NCI-H1092 (cell line): ENCODE measurements around the gene PRSS27.
"Not testable (repeated sequence)": the region's sequence is repeated elsewhere in the genome, so short reads cannot be mapped to it uniquely, and the experiment has no call there.

Experiments
- DNase-seq: peaks from one replicate; lab custom pipeline; 2025; lab: John Stamatoyannopoulos, UW

PRSS27 gene

DNA sequence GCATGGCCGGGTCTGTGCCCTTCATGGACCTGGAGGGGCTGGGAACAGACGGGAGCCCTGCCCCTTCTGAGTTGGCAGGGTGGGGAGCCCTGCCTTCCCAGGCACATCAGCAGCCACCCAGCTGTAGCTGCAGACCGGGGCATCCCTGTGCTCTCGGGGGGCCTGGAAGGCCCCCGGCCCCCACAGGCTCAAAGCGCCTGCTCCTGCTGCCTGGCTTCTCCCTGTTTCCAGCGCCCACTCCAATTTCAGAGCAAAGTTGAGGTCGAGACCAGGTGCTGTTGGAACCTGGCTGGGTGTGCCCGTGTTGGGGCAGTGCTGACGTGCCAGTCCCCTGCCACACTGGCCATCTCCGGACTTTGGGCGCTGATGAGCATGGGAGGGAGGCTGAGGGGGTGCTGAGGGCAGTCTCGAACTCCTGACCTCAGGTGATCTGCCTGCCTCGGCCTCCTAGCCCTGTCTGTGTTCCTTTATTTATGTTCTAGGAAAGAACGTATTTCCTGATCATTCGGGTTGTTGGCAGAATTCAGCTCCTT, 4.9 kb upstream of the PRSS27 start:
- no peak for DNase-seq

DNA sequence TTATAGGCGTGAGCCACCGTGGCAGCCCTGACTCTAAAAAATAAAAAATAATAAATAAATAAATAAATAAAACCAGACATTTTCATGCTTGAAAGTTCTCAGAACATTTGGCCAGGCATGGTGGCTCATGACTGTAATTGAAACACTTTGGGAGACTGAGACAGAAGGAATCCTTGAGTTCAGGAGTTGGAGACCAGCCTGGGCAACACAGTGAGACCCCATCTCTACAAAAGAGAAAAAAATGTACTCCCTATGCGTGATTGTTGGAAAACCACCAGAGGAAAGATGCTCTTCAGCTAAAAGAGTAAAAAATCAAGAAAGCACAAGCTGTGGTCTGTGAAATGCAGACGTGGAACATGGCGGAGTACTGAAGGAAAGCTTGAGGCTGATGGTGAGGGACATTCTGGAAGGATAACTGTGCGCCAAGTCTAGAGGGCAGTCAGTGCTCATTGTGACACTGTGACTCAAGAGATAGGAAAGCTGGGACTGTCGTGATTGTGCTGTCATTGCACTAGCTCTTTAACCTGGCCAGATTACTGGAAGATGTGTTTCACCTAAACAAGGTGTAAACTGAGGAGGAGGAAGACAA, 4.2 kb upstream of the PRSS27 start:
- DNase-seq, result no peak

DNA sequence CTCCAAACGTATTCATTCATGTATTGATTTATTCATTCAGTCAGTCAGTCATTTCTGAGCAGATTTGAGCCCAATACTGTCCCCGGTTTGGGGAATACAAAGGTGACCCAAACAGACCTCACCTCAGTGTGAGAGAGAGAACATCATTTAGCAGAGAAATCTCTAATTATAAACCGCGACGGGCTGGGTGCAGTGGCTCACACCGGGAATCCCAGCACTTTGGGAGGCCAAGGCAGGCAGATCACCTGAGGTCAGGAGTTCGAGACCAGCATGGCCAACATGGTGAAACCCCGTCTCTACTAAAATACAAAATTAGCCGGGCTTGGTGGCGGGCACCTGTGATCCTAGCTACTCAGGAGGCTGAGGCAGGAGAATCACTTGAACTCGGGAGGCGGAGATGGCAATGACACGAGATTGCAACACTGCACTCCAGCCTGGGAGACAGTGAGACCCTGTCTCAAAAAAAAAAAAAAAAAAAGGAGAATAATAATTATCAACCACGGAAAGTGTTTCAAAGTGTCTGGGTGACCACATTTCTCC, 1.7 kb upstream of the PRSS27 start:
- not testable (repeated sequence) for DNase-seq

DNA sequence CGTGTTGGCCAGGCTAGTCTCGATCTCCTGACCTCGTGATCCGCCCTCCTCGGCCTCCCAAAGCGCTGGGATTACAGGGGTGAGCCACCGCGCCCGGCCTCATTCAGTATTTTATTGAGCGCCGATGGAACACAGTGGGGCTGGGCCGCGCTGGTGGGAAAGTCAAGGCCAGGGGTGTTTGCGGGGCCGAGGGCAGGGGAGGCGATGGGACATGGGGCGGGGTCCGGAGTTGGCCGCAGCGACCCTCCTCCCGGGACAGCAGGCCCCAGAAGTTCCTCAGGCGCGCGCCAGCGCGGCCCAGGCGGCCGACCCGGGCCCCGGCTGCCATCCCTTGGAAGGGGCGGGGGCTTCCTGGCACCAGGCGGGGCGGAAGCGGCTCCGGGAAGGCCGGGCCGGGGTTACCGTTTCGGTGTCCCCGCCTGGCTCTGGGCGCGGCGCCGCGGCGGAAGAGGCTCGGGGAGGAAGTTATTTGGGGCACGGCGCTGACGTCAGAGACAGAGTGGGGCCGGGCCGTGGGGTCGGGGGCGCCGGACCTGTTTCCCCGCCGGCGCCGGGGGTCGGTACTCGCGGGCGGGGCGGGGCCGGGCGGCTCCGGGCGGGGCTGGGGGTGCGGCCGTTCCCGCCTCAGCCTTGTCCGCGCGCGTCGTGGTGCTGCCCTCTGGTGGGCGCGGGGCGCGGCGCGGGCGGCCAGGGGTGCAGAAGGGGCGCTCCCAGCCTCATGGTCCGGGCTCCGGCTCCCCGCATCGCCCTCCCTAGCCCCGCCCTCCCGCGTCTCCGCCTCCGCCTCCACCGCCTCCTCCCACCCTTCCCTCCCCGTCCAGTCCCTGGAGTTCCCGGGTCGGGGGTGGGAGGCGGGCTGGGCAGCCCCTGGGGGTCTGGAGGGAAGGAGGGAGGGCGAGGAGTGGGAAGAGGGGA, 952 bp upstream of the PRSS27 start:
- peak; percentile 87 for DNase-seq

DNA sequence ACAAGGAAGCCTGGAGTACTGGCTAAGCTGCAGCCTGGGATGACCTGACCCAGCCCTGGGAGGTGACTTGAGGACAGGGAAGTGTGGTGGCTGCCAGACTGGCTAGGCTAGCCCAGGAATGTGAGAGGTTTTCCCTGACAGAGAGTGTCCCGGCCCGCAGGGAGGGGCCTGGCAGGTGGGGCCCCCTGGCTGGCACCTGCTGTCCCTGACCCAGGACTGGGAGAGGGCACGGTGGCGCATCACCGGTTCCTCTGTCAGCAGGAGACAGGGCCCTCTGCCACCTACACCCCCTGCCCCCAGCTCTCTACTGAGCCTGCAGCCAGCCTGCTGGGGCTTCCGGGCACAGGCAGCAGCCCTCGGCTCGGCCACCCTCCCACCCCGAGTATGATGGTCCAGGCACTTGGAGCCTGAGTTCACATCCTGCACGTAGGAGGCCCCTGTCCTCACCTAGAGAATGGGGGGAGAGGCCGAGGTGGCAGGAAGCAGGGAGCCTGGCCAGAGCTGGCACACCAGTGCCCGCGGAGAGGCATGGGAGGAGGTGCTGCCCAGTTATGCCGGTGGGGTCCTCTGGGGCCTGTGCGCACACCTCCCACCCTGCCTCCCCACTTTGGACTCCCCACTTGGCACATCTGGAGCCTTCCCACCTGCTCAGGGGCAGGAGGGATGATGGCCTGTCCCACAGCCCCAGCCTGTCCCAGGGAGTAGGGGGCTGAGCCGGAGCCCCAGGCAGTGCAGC, 528 bp downstream of the PRSS27 start:
- DNase-seq, result no peak

DNA sequence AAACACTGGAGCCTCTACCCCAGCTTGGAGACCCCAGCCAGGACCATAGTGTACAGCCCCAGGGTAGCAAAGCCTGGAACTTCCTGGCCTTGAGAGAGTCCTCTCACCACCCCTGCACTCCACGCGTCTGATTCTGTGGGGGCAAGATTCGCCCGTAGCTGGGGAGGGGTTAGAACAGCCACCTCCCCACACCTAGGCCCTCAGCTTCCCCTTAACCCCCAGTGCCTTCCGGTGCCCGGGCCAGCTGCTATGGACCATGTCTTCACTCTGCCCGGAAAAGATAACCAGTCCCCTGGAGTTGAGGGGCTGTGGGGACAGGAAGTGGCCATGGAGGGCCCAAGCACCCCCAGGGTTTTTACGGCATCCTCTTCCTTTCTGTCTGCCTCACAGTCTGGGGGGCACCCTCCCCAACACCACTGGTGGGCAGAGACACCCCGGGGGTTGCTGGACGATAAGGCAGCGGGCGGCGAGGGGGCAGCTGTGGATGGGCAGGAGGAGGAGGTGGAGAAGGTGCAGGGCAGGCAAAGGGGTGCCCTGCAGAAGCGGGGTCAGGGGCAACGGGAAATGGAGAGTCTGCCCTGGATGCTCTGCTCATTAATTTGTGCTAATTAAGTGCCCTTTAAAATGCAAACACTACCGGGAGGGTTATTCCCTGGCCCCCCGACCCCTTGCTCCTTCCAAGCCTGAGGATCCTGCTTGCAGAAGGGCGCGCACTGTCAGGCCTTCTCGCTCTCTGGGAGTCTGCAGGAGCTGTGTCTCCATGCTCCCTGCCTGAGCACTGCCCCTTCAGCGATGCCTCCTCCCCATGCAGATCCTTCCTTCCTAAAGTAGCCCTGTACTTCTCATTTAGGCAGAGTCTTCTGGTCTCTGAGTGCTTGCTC, 2.4 kb downstream of the PRSS27 start:
- DNase-seq, result no peak

DNA sequence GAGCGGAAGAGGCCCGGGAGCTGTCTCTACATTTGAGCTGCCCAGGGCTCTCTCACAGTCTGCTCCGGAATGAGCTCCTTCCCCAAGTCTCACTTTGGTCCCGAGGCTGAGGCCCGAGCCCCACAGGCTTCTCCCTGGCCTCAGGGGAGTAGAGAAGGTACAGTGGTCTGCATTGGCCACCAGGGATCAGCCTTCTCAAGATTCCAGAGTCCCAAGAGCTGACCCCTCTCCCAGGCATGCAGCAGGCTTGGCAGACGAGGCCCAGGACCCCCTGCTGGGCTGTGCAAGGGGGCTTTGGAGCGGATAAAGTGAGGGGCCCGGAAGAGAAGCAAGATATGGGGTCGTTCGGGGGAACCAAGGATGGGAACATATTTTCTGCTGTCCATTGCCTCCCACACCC, 3.1 kb downstream of the PRSS27 start:
- no peak for DNase-seq

DNA sequence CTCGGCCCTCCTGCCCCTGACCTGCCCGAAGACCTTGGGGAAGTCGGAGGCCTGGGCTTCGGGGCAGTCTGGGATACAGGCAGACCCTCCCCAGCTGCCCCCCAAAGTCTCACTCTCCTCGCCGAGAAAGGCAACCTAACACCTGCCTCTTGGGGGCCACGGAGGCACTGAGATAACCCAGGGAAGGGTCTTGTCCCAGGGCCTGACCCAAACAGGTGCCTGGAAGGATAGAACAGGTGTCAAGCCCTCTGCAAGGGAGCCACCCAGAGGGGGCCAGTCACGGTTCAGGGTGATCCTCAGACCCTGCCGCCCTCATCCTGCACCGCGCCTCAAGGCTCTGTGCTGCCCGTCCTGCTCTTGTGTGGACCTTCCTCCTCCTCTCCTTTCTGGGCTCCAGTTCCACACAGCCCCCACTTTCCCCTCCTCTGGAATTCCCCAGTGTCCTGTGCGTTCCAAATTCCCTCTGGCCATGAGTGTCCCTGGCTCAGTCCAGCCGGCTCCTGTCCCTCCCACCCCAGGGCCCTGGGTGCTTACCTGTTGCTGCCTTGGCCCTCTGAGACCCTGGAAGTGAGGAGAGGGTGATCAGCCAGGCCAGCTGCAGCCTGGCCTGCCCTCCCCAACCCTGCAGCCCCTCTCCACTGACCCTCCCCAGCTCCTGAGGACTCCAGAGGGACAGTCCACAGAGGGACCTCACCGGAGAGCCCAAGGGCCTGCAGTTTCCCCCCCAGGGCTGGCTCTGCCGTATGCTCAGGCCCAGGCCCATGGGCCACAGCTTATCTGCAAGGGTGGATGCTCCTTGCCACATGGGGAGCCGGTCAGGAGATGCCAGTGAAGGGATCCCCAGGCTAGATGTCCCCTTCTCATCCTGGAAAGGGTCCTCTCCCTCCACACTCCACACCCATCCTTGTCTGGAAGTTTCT, 3.8 kb downstream of the PRSS27 start:
- no peak for DNase-seq

DNA sequence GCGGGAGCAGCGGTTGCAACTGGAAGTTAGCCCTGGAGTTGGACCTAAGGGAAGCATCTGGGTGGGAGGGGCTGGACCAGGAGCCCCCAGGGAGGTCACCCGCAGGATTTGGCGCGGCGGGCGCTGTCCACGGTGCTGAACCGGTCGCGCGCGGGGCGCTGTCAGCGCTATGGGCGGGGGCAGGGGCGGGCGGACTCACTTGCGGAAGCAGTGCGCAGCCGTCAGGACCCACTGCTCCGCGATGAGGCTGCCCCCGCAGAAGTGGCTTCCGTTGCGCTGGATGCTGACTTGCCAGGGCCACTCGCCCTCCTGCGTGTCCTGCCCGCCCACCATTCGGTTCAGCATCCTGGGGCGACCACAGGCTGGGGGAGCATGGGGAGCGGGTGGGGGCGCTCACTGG, 4.5 kb downstream of the PRSS27 start:
- no peak for DNase-seq

DNA sequence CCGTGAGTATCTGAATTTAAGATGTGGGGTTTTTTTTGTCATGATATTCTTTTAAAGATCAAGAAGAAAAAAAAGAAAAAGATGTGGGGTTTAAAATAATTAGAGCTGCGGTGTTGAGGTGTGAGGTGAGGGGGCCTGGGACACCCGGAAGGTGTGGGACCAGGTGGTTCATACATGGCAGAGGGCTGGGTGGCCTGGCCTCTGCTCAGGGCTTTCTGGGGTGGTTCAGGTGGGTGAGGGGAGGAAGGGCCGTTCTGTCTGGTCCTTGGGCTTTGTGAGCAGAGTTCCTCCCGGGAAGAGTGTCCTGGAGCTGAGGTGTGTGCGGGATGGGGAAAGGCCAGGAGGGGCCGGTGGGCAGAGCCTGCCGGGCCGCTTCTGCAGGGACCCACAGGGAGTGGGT, 5.0 kb downstream of the PRSS27 start:
- DNase-seq, result no peak

DNA sequence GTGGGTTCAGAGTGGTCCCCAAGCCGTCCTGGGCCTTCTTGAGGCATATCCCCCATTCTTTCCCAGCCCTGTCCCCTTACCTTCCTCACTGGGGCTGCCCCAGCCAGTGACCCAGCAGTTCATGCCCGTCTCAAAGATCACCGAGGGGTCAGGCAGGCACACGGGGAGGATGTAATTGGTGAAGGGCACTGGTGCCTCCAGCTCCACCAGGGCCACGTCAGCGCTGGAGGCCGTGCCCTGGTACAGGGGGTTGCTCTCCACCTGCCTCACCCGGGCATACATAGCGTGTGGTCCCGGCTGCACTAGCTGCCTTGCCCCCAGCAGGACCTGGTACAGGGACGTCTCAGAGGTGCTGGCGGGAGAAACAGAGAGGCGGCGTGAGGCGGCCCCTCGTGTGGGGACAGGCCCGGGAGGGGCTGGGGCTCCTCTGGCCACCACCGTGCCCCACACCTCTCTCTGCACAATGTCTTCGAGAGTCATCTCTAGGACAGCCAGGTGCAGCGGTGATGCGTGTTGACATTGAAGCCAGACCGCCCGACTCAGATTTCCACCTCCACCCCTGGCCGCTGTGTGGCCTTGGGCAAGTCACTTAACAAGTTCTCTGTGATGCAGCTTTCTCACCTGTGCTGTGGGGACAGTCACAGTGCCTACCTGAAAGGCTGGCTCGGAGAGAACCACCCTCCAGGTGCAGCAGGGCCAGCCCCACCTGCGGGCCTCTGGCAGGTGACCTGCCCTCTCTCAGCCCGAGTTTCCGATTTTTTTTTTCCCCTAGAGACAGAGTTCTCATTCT, 5.8 kb downstream of the PRSS27 start:
- no peak for DNase-seq

DNA sequence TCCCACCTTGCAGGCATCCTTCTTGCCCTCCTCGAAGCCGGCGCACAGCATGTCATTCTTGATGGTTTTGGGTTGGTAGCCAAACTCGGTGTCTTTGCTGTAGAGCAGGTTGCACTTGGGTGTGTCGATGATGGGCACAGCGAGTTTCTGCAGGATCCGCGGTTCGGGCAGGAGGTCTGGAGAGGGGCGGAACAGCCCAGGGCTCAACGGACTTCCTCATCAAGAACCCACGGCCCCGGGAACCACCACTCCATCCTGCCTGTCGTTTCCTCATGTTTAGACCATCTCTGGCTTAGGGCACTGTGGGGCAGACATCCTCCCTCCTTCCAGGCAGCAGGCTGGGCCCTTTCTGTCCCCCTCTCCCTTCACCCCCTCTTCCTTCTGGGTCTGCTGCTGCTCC, 6.5 kb downstream of the PRSS27 start:
- DNase-seq, result no peak

DNA sequence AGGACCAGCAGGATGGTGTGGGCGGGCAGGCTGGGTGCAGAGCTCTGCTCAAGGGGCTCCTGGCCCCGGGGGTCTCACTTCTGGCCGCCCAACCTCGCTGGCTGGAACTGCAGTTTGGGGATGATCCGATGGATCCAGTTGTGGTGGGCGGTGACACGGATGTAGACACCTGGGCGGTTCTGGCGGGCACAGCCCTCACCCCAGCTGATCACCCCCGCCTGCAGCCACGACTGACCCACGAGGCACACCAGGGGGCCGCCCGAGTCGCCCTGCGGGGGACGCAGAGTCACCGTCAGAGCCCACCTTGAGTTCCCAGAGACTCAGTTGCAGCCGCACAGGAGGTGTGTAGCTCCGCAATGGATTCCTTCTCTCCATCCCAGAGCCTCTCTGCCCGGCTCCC, 7.5 kb downstream of the PRSS27 start:
- DNase-seq, result no peak

DNA sequence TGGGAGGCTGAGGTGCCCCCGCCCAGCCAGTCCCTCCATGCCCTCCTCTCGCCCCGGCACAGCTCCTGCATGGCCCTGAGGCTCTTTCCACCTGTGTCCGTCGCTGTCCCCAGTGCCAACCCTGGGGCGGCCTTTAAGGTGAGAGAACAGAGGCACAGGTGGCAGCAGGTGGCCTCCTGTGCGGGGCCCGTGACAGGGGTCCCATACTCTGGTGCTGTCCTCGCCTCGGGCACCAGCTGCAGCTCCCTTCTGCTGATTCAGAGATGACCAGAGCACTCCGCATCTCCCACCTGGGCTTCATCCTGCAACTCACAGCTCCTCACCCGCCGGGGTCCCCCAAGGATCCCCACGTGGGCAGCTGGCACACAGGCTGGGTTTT, 8.0 kb downstream of the PRSS27 start:
- no peak for DNase-seq

DNA sequence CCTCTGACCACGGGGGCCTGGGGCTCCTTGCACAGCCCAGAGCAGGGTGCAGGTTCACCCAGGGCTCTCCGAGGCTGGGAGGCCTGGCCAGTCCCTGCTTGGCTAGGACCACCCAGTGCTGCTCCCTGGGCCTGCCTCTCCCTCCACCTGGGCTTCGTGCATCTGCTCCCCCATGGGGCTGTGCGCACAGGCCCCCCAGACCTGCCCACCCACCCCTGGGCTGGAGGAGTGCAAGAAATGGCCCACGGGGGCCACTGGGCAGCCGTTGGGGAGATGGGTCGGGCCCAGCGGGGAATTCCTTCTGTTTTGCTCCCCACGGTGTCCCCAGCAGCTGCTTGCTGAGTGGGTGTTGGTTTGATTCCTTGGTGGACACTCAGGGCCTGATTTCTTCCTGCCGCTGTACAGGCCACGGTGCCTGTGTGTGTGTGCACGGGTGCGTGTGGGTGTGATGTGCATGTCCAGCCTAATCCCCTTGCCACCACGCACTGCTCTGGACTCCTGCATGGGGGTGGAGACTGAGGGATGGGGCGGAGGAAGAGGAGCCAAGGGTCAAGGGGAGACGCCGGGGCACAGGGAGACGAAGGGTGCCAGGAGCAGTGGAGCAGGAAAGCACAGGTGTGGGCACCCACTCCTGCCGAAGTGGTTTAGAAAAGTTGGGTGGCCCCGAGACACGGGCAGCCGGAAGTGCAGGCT, 8.5 kb downstream of the PRSS27 start:
- DNase-seq, result no peak

DNA sequence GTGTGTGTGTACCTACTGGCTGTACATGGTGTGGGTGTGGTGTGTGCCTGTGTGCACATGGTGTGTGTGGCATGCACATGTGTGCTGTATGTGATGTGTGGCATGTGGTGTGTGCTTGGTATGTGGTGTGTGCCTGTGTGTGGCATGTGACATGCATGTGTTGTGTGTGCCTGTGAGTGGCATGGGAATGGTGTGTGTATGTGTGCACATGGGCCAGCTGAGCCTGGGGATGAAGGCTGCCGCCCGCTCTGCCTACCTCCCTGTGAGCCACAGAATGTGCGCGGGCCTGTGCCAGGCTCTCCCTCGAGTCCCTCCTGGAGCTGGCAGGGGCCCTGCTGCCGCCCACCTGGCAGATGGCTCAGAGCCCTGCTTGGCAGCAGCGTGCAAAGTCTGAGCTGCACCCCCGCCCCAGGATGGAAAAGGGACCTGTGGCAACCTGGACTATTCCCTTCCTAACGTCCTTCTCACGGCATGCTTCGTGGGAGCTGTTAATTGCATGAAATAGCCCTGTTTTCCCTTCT, 9.3 kb downstream of the PRSS27 start:
- DNase-seq, result no peak

DNA sequence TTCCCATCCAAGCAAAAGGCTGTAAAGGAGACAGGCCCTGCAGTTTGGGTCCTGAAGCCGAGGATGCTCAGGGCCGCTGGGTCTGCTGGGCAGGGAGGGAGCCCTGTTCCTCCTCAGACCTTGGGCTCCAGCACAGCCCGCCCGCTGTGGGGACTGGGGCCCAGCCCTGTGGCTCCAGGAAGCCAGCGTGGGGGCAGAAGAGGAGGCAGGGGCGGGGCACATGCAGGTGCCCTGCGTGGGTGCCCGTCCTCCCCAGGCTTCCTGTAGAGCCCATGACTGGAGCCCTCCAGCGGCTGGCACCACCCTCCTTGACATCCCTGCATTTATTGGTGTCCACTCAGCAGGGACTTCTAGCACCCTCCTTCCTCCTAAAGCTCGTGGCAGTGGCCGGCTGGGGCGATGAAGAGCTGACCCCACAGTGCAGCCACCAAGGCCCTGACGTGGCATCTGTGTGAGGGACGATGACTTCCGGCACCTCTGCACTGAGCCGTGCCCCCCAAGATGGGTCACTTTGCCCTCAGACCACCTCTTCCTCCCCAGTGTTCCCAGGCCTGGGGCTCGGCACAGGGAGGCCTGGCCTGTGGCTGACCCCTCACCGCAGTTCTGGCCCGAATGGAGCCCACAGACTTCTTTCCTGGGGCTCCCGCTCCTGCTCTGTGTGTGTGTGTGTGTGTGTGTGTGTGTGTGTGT, 9.9 kb downstream of the PRSS27 start:
- no peak for DNase-seq

DNA sequence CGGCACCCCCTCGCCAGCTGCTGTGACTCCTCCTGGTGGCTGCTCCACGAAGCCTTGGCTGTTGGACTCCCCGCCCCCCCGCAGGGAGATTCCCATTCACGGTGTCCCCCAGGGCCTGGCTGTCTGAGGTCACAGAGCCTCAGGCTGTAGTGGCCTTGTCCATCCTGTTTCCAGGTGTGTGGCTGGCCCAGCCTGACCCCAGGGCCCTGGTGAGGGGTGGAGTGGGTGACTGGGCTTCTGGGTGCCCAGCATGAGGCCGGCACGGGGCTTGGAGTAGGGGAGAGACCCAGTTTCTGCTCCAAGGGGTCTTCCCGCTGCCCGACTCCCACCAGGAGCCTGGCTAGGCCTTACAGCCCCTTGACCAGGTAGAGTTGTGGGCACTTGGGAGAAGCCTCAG, 10.4 kb downstream of the PRSS27 start:
- no peak for DNase-seq
